ENCODE measurements around the gene CXCL14. TPM values are rescaled to one million over a fixed set of nuclear protein-coding genes. Genes with fewer than 3 reads are reported as not detected.

The CXCL14 gene
- total and polyA plus RNA-seq, 2 of the 4 experiments (the other 2 are of a cell fraction) = not detected

DNA sequence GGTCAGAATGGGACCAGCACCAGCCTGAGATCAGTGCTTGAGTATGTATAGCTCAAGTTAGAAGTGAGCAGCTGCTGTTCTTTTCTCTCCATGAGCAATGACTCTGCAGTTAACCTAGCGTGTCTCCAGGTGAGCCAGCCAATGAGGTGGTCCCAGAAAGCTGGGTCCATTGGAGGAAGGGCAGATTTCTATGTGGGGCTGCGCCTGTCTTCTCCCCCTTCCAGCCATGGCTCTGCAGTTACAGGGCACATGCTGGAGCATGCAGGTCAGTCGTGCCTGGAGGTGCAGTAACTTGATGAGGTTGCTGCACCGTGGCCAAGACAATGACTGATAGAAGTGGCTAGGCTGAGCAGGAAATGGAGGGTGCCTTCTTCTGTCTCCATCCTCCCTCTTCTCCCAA lies 29.6 kb upstream of the CXCL14 start:
- Histone ChIP-seq H2AK9ac (replicated peaks; ENCODE audit: low read depth, low read length, poor library complexity) (no peak overlapping the region), H3K4me3 (ENCODE audit: insufficient read depth, low read depth, low read length) (no peak overlapping the region), H4K8ac (ENCODE audit: low read depth in 2 of 2, low read length in 2 of 2) (no peak overlapping the region), H2BK5ac (ENCODE audit: low read depth, low read length, poor library complexity, severe bottlenecking) (no peak overlapping the region), H3K56ac (ENCODE audit: extremely low read depth, insufficient read depth, low read length) (no peak overlapping the region), H3K4ac (ENCODE audit: low read depth, low read length) (no peak overlapping the region), H3K27ac (ENCODE audit: insufficient read depth, low read length) (no peak overlapping the region), H3K4me2 (ENCODE audit: low read depth, low read length) (no peak overlapping the region), H3K27me3 (ENCODE audit: control insufficient read depth, insufficient read depth, low read length) (peaks cover 14% of the 10 kb centered on the region), H4K5ac (ENCODE audit: low read depth, low read length) (no peak overlapping the region), H3K9ac (ENCODE audit: low read depth, low read length) (no peak overlapping the region), H3K14ac (replicated peaks; ENCODE audit: low read depth, low read length) (no peak overlapping the region), H2BK120ac (ENCODE audit: low read depth, low read length) (no peak overlapping the region), H4K20me1 (ENCODE audit: insufficient read depth, low read length) (no peaks in the 10 kb centered on the region), H3K18ac (ENCODE audit: low read depth, low read length) (no peak overlapping the region), H3K23ac (ENCODE audit: low read depth, low read length) (no peak overlapping the region), H3K9me3 (ENCODE audit: control insufficient read depth, insufficient read depth, low read length) (no peaks in the 10 kb centered on the region), H3K4me1 (ENCODE audit: control insufficient read depth, insufficient read depth, low read length) (no peaks in the 10 kb centered on the region), H2AK5ac (ENCODE audit: low read depth, low read length) (no peak overlapping the region), H3K9me1 (ENCODE audit: insufficient read depth, low read length) (no peaks in the 10 kb centered on the region), H4K91ac (ENCODE audit: insufficient read depth, low read depth, low read length) (no peak overlapping the region), H2BK20ac (ENCODE audit: low read depth, low read length) (no peak overlapping the region), H2BK15ac (ENCODE audit: low read depth, low read length) (no peak overlapping the region), H3K79me1 (ENCODE audit: low read depth in 1 of 2, low read length in 2 of 2) (no peaks in the 10 kb centered on the region), H2AFZ (replicated peaks; ENCODE audit: low read length, poor library complexity) (no peak overlapping the region), H3K36me3 (ENCODE audit: control insufficient read depth, insufficient read depth, low read length) (no peaks in the 10 kb centered on the region)
- CTCF ChIA-PET = no interaction called here
- ATAC-seq (ENCODE audit: low read depth) (no peak), DNase-seq (no peak)
- intact Hi-C loops (cut with micrococcal nuclease) (no loop called here), dilution Hi-C loops (cut with HindIII; ENCODE audit: low sequenced_read_pairs, unreplicated experiment) (no loop called here), in situ Hi-C loops (cut with MboI; ENCODE audit: low sequenced_read_pairs) (no loop called here)
- BruUV-seq (replicated peaks) = no TSS peak
- TF ChIP-seq FOS (IDR thresholded peaks at IDR 0.05; ENCODE audit: low read depth, low read length) = no peak
- TF ChIP-seq, protein P1, sequence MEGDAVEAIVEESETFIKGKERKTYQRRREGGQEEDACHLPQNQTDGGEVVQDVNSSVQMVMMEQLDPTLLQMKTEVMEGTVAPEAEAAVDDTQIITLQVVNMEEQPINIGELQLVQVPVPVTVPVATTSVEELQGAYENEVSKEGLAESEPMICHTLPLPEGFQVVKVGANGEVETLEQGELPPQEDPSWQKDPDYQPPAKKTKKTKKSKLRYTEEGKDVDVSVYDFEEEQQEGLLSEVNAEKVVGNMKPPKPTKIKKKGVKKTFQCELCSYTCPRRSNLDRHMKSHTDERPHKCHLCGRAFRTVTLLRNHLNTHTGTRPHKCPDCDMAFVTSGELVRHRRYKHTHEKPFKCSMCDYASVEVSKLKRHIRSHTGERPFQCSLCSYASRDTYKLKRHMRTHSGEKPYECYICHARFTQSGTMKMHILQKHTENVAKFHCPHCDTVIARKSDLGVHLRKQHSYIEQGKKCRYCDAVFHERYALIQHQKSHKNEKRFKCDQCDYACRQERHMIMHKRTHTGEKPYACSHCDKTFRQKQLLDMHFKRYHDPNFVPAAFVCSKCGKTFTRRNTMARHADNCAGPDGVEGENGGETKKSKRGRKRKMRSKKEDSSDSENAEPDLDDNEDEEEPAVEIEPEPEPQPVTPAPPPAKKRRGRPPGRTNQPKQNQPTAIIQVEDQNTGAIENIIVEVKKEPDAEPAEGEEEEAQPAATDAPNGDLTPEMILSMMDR (conservative IDR thresholded peaks at IDR 0.05; ENCODE audit: low read depth, low read length) = no peak
- TF ChIP-seq RAD21 (IDR thresholded peaks at IDR 0.05; ENCODE audit: low read length) = no peak
- TF ChIP-seq RCOR1 (IDR thresholded peaks at IDR 0.05; ENCODE audit: insufficient replicate concordance, low read length) = no peak
- POLR2A ChIA-PET (ENCODE audit: unreplicated experiment) = no interaction called here
- WGBS, 2 experiments (ENCODE audit: extremely low coverage in 2 of 2, insufficient read length in 1 of 2) = no CpG with 5 or more reads among the region's 4 CpGs

Measured in IMR-90 (cell line).